ENCODE measurements around the gene TENM4. TPM values are rescaled to one million over a fixed set of nuclear protein-coding genes. Genes with fewer than 3 reads are reported as not detected.

Gene TENM4
- total RNA-seq, 2 experiments from 2014 or later: not detected

GRCh38 chr11:78783301-78783700 is 657.5 kb downstream of the TENM4 start:
- H3K9me3 Mint-ChIP-seq: no peaks in the 10 kb centered on the region
- no peak for ATAC-seq

GRCh38 chr11:78782725-78783124 is 658.1 kb downstream of the TENM4 start:
- TF ChIP-seq CTCF (IDR thresholded peaks at IDR 0.05): no peak
- Mint-ChIP-seq H3K9me3 (no peaks in the 10 kb centered on the region), H3K4me1 (ENCODE audit: low read depth) (no peaks in the 10 kb centered on the region), H3K4me3 (no peak overlapping the region), H3K36me3 (ENCODE audit: low read depth) (no peaks in the 10 kb centered on the region), H3K27ac (no peak overlapping the region), H3K27me3 (peaks cover 7% of the 10 kb centered on the region)
- ChIA-PET POLR2A (no interaction called here), CTCF (no interaction called here)
- intact Hi-C loops (cut with micrococcal nuclease): no loop called here
- no peak for DNase-seq
- no peak for ATAC-seq

More at GRCh38 chr11:78783301-78783700, 657.5 kb downstream of the TENM4 start:
- Mint-ChIP-seq H3K4me3 (no peak overlapping the region), H3K27ac (no peak overlapping the region), H3K27me3 (peaks cover 6% of the 10 kb centered on the region), H3K36me3 (ENCODE audit: low read depth) (no peaks in the 10 kb centered on the region), H3K4me1 (ENCODE audit: low read depth) (no peaks in the 10 kb centered on the region)
- no peak for TF ChIP-seq CTCF (IDR thresholded peaks at IDR 0.05)
- intact Hi-C loops (cut with micrococcal nuclease): no loop called here
- no peak for DNase-seq
- ChIA-PET POLR2A (no interaction called here), CTCF (no interaction called here)

- Mint-ChIP-seq H3K4me1 (ENCODE audit: low read depth) (no peaks in the 10 kb centered on the region), H3K4me3 (no peak overlapping the region)
Observed at GRCh38 chr11:78780889-78781288, 659.9 kb downstream of the TENM4 start.

GRCh38 chr11:78773492-78773891 is 667.3 kb downstream of the TENM4 start:
- intact Hi-C loops (cut with micrococcal nuclease): no loop called here
- Mint-ChIP-seq H3K36me3 (ENCODE audit: low read depth) (no peaks in the 10 kb centered on the region), H3K9me3 (no peaks in the 10 kb centered on the region), H3K27ac (no peak overlapping the region), H3K27me3 (peaks cover 8% of the 10 kb centered on the region), H3K4me3 (no peak overlapping the region), H3K4me1 (ENCODE audit: low read depth) (no peaks in the 10 kb centered on the region)
- DNase-seq: no peak
- ChIA-PET CTCF (interaction anchor here (1.7 kb wide), 1 partner anchor 128 kb away, joined by 5 read pairs; no protein-coding TSS in a partner anchor), POLR2A (no interaction called here)
- TF ChIP-seq CTCF (IDR thresholded peaks at IDR 0.05): no peak
- no peak for ATAC-seq

More at GRCh38 chr11:78780889-78781288, 659.9 kb downstream of the TENM4 start:
- ChIA-PET CTCF (no interaction called here), POLR2A (no interaction called here)
- H3K27ac Mint-ChIP-seq: no peak overlapping the region
- TF ChIP-seq CTCF (IDR thresholded peaks at IDR 0.05): no peak
- ATAC-seq: no peak
- H3K27me3 Mint-ChIP-seq: peaks cover 9% of the 10 kb centered on the region
- intact Hi-C loops (cut with micrococcal nuclease): no loop called here
- no peak for DNase-seq
- H3K36me3 Mint-ChIP-seq (ENCODE audit: low read depth): no peaks in the 10 kb centered on the region
- H3K9me3 Mint-ChIP-seq: no peaks in the 10 kb centered on the region

- no peak for DNase-seq
- ATAC-seq: no peak
- intact Hi-C loops (cut with micrococcal nuclease): no loop called here
- ChIA-PET POLR2A (interaction anchor here (0.6 kb wide), 1 partner anchor 585 kb away, joined by 3 read pairs; no protein-coding TSS in a partner anchor), CTCF (interaction anchor here (1.7 kb wide), 1 partner anchor 128 kb away, joined by 5 read pairs; no protein-coding TSS in a partner anchor)
- Mint-ChIP-seq H3K36me3 (ENCODE audit: low read depth) (no peaks in the 10 kb centered on the region), H3K4me3 (no peak overlapping the region), H3K4me1 (ENCODE audit: low read depth) (no peaks in the 10 kb centered on the region), H3K9me3 (no peaks in the 10 kb centered on the region), H3K27me3 (peaks cover 5% of the 10 kb centered on the region), H3K27ac (no peak overlapping the region)
- TF ChIP-seq CTCF (IDR thresholded peaks at IDR 0.05): no peak
Observed at GRCh38 chr11:78773077-78773476, 667.8 kb downstream of the TENM4 start.

Data from activated CD8-positive, alpha-beta T cell treated with anti-CD3 and anti-CD28 coated beads for 36 hours (primary cell).